Ecto neural progenitor cell (in vitro differentiated cells): Measurements from ENCODE around the gene RNF181.
"Not testable (repeated sequence)": the region's sequence is repeated elsewhere in the genome, so short reads cannot be mapped to it uniquely, and the experiment has no call there.

Source experiments
- DNase-seq: peaks from one replicate; pipeline ENCODE4 v3.0.0-alpha.2; 2018; ENCODE audit warnings: low spot score

Gene RNF181

DNA sequence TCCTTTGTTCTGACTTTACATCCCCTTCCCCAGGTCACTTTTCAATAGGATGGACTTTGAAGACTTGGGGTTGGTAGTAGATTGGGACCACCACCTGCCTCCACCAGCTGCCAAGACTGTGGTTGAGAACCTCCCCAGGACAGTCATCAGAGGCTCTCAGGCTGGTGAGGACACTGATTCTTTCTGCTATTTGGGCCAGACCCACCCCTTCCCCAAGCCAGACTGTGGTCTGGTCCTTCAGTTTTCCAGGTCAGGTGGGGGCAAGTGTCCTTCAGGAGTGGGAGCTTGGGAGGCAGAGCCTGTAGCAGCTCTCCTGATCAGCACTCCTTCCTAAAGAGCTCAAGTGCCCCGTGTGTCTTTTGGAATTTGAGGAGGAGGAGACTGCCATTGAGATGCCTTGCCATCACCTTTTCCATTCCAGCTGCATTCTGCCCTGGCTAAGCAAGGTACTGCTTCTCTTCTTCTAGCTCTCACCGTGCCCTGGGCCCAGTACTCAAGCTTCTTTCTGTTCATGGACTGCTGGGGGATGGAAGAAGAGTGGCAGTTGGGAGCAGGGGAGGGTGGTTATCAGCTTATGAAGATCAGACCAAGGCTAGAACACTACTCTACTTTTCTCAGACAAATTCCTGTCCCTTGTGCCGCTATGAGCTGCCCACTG, 1.1 kb downstream of the RNF181 start:
- DNase-seq = no peak

DNA sequence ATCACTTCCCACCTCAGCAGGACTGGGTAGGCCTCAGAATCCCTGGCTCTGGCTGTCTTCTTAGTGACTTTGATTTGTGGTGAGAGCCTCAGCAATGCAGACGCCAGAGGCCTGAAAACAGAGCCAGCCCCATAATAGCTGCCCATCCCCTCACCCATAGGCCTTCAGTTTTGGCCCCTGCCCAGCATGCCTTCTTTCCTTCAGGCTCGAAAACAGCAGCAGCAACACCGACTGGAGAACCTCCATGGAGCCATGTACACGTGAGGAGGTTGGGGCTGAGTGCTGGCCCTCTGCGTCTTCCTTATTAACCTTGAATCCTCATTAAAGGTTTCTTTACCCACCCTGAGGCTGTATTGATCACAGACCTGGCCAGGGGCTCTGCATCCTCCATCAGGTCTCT, 1.7 kb downstream of the RNF181 start:
- no peak for DNase-seq

DNA sequence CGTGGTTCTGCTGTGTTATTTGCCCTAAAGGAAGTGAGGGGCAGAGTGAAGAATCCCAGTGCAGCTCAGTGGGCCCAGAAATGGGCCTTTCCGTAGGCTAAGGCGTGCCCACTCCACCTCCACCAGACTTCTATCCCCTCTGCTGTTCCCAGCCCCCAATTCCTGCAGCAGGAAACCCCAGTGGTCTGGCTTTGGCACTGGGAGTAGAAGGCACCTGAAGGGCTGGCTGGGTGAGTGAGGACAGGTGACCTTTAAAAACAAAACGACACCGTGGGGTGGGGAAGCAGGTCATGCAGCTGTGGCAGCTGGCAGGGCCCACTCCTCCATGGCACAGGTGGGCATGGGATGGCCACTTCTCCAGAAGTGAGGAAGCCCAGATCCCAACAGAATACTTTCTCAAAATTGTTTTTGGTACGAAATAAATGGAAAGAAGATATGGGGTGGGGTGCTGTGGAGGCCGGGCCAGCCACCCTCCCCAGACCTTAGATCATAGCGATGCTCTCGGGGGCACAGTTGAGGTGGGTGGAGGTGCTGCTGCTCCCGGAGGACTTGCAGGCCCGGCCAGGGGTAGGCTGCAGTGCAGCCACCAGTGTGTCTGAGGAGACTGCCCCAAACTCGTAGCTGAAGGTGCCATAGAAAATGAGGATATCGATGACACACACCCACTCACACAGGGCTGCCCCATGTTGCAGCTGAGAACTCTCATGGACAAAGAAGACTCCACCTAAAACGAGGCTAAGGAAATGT, 3.2 kb downstream of the RNF181 start:
- DNase-seq = no peak

DNA sequence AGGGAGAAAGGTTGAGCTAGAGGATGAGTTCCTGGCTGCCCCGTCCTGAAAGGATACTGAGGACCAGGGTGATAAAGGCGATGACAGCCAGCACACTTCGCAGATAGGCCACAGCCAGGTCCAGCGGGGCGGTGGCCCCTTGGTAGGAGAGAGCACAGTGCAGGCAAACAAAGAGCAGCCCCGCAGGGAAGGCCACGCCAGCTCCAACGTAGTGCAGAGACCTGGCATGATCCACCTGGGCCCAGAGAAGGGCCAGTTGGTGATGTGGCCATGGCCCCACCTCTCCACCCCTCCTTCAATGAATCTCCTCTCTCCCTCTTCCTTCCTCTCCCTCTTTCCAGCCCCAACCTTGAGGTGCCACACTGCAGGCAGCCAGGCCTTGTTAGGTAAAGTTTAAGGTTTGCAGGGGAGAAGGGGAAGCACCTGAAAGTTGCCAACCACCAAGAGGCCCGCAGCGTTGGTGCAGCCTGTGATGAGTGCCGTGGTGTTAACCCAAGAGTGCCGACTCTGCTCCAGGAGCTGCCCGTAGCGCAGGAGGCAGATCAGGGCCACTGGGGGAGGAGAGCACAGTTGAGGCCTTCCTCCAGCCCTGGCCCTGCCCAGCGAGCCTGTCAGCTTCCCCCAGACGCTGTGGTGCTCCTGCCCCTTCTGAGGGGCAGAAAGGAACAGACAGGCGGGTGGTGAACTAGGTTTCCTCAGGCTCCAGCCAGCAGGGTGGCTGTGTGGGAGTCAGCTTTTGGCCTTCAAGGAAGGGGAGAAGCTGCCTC, 4.1 kb downstream of the RNF181 start:
- no peak for DNase-seq

DNA sequence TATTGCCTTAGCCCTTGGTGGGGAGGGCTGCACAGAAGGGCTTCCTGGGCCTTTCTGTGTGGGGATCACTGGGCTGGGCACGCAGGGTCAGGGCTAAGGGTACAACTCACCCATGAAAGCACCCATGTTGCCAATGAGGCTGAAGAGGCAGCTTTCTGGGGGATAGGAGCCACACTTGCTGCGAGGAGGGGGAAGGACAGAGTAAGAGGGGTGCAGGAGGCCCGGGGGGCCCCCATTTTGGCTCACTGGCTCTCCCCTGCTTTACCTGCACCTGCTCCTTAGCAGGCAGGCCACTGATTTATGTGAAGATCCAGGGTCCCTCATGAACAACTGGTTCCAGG, 4.7 kb downstream of the RNF181 start:
- DNase-seq = no peak

DNA sequence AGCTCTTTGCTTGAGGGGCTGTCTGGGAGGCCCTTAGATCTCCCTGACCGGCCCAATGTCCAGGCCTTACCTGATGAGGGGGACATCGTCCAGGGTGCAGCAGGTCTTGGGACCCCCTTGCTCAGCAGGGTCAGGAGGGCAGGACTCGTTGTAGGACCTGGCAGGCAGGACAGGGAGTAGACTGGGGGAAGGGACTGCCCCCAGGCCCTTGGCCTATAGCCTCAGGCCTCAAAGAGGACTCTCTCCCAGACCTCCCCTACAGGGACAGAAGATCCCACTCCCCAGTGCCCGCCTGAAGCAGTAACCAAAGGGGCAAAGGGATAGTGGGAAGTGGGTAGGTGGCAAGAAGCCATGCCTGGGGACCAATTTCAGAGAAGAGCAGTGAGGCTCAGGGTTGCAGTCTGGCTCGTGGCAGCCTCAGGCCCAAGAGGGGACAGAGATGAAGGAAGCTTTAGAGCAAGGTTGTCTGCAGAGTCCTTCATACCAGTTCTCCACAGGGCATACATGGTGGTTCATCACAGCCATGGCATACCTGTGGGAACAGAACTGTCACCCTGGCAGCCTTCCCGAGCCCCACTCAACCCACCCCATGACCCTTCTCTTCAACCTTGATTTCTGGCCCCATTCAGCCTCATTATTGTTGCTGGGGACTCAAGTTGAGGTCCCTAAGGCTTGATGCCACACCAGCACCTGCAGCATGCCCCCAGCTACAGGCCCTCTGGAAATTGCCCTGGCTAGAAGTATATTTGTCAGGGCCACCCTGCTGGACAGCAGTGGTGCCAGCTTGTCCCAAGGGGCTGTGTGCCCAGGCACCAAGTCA, 5.6 kb downstream of the RNF181 start:
- no peak for DNase-seq

DNA sequence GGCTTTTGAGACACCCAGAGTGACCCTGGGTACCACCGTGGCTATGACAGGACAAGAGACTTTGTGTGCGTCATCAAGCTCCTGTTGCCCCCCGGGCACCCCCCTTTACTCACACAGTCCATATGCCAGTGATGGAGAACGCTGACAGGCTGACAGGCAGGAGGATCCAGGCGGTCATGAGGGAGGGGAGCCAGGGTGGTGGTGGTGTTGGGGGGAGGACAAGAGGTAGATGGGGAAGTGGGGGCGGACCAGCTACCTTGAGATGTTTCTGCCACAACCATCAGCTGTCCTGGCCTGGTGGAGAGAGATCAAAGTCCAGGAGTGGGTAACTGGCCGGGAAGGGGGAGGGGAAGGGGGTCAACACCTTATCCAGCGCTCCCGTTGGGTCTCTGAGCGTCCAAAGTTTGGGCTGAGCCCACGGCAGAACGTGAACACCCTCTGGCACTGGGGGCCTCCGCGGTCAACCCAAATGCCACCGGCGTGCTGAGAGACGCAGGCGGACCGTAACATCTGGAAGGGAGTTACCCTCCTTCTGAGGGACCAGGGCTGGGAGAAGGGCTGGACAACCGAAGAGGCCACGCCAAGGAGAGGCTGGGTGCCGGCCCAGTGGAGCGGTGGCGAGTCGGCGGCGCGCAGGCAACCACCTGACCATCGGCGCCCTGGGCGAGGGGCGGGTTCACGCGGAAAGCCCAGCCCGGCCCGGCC, 6.4 kb downstream of the RNF181 start:
- no peak for DNase-seq

DNA sequence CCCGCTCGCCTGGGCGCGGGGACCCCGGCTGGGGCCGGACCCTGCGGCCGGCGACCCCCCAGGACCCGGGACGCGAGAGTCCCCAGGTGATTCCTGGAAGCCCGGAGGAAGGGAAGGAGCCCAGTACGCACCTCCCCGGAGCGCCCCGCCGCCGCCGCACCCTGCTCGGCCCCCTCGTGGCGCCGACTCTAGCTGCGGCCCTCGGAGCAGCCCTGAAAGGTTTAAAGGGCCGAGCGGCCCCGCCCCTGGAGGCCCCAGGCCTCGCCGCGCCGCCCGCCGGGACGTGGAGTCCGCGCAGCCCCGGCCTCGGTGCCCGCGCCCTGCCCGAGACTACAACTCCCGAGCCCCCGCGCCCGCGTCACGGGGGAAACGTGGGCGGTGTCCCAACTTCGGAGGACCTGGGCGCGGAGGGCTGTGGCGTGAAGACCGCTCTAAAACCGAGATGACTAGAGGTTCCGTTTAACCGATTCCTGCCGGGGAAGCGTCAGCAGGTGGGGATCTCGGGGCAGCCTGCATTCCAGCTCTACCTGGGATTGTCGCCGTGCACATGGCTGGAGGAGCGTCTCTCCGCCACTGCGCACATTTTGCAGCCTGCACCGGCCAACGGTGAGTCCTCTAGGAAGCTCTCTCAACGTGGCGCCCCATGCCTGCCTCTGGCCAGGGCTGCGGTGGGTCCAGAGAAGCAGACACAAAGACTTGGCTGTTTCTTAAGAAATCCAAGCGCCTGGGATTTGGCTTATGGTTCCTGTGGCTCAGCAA, 7.1 kb downstream of the RNF181 start, which contains the start of gene TMEM150A:
Gene TMEM150A, minus strand, starts transcription at position 223 of the 759 bp plus-strand sequence. CDS start 750 bp downstream, outside the sequence.
- DNase-seq = peak; percentile 93

DNA sequence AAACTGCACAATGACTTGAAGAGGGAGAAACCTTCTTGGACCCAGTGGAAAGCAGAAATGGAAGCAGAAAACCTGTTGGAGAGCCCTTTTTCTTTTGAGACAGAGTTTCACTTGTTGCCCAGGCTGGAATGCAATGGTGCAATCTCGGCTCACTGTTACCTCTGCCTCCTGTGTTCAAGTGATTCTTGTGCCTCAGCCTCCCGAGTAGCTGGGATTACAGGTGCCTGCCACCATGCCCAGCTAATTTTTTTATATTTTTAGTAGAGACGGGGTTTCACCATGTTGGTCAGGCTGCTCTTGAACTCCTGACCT, 8.5 kb downstream of the RNF181 start:
- not testable (repeated sequence) for DNase-seq

DNA sequence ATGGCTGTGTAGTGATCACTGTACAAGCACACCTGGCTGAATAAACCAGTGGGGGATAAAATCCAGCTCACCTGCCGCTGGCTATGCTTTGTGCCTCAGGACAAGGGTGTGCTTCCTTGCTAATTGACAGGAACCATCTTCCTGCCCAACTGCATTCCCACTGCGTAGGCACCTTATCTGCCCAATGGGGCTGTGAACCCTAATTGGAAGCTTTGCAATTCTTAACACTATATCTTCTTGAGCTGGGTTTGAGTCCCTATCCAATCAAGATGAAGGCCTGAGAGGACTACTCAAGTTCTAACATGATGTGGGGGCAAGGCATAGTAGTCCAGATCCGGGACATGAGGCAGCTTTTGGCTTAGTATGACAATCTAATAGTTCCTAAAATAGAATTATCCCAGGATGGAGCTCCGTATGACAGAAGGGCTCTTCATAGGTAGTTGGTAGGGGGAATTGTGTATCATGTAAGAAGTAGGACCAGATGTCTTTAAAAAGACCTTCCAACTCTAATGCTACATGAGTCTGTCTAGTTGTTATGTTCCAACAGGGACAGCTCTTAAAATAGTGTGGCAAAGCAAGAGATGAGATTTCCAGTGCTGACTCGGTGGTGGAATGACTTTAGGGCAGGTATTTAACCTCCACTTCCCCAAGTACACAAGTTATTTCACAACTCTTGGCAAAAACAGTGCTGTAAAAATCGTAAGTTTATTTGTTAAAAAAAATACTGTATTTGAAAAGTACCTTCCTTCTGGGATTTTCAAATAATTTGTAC, 9.2 kb downstream of the RNF181 start:
- DNase-seq = no peak

DNA sequence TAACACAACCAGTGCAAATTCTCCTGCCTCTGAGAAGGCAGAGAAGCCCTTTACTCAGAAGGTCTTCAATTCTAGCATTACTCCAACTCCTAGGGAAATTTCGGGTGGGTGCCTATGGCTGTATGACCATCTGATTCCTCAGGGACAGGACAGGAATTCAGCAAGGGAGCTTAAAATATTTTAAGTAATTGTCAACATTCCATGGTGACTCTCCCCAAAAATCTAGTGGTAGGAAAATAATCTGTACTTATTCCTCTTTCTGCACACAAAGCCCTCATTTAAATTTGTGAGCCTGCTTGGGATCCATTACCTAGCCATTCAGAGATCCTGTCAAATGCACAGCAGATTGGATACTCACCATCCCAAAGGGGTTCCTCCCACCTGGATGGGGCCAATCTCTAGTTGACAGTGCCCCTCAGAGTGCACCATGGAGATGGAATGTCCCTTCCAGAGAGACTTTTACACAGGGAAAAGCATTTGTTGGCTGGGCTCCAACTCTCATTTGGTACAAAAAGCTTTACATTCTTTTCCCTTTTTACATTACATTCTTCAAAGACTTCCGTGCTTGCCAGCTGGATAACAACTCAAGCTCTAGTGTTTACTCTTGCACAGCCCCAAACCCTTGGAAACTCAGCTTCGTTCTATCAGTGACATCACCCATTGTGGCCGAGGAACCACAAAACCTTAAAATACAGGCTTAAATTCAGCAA, 10.0 kb downstream of the RNF181 start:
- DNase-seq = no peak

DNA sequence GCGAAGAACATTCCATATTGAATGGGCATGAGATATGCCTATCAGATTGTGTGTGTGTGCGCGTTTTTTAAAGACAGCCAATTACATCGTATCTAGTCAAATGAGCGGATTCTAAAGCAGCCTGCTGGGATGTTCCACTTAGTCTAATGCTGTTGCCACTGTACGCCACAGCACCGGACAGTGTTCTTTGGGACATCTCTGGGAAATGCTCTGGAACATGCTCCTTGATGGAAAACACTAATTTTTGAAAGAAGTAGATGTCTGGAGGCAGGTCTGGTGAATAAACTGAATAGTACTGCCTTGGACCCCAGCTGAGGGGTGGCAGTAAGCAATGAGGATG, 10.5 kb downstream of the RNF181 start:
- no peak for DNase-seq

DNA sequence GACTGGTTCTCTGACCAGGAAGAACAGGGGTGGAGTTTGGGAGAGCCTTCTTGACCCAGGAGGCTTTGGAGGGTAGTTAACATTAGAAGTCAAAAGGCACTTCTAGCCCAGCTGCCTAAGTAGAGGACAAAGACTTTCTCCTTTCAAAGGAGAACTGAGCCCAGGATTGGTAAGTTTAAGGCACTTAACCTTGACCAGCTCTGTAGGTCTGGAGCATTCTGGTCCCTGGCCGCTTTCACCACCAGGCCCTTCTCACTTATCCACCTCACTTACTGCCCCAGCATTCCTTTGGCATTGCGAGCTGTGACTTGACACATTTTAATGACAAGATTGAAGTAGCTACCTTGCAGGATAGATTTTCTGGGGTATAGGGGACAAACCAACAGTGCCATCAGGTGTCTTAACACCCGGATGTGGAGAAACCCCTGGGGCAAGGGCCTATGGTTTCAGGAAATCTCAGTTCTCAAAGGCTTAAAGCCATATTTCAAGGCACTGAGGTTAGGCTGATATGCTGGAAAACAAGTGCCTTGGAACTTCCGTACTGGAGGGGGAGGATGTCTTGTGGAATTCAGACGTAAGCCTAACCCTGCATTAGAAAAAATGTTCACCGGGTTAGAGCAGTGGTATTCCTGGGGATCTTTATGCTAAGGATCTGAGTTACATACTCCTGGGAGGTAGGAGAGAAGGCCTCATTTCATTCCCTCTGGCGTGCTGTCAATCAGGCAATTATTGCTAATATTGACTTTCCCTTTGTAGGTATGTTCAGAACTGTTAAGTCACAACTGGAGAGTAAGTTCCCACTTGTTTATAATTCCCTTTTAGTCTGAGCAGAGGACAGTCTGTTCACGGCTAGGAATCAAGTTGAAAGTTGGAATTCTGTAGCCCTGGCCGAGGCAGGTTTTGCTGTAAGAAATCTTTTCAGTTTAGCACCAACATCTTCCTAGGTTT, 12.0 kb downstream of the RNF181 start:
- DNase-seq = no peak

DNA sequence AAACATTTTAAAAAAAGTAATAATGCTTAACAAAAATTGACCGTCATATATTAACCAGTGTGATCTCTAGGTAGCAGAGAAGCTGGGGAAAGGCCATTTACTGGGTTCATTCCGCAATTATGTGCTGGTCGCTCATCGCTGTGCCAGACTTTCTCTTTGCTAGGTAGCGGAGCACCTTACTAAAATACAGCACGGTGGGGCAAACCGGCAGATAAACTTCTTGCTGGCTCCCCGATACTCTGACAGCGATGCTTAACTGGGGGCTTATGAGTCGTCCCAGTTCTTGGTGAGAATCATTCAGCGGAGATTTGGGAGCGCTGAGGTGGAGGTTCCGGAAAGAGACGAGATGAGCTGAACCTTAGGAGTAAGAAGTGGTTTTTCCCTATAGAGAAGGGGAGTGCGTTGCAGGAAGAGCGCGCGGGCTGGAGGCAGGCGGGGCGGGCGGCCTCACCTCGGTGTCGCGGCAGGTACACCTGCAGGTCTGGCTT, 15.7 kb downstream of the RNF181 start:
- DNase-seq = no peak

DNA sequence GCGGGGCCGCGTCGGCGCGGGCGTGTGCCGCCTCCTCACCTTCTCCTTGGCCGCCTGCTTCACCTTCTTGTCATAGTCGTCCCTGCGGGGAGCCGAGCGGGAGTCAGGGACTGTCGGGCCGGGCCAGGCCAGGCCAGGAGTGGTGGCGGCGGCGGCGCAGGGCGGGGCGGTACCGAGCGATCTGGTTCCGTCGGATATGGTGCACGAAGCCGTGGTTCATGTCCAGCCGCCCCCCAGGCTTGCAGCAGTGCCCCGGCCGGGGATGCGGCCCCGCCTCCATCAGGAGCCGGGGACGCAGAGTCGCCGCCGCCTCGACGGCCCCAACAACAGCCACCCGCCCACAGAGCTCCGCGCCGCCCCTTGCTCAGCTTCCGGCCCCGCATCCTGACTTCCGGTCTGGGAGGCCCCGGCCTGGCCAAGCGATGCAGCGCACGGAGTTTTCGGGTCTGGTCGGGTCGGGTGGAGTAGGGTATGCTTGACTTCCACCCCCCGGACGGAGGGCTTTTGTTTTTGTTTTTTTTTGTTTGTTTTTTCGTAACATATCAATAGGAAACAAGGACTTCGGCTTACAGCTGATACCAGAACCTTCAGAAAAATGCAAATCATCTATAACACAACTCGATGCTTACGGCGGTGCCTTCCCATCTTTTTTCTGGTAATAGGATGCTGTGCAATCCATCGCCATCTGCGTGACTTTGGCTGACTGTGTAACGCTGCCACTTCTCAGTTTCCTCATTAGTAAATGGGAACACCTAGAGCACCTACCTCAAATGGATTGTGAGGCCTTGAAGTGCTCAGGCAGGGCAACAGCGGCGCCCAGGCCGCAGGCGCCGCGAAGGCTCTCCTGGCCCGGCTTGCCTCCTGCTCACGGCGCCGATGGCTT, 16.4 kb downstream of the RNF181 start, which contains the start of gene C2orf68:
Gene C2orf68, minus strand, starts transcription at position 362 of the 883 bp plus-strand sequence. Its CDS starts 82 bp downstream, at position 280.
- peak; percentile 94 for DNase-seq

DNA sequence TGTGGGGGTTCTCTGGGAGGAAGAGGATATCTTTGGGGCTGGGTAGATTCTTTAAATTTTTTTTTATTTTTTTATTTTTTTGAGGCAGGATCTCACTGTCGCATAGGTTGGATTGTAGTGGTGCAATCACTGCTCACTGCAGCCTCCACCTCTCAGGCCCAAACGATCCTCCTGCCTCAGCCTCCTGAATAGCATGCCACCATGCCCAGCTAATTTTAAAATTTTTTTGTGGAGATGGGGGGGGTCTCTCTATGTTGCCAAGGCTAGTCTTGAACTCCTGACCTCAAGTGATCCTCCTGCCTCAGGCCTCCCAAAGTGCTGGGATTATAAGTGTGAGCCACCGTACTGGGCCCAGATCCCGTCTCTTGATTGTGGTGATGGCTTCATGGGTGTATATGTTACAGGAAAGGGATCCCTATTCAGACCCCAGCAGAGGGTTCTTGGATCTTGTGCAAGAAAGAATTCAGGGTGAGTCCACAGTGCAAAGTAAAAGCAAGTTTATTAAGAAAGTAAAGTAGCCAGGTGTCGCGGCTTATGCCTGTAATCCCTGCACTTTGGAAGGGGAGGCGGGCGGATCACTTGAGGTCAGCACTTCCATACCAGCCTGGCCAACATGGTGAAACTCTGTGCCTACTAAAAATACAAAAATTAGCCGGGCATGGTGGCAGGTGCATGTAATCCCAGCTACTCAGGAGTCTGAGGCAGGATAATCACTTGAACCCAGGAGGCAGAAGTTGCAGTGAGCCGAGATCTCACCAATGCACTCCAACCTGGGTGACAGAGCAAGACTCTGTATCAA, 18.4 kb downstream of the RNF181 start:
- no peak for DNase-seq
